NCI-H1048 (cell line): ENCODE data around the gene ZNF443.
"Not testable (repeated sequence)": the region's sequence is repeated elsewhere in the genome, so short reads cannot be mapped to it uniquely, and the experiment has no call there.

ENCODE experiments used
- DNase-seq: peaks from one replicate; lab custom pipeline; 2025; lab: John Stamatoyannopoulos, UW

The ZNF443 gene

GRCh38 chr19:12440541-12441316 is at the start of gene ZNF443:
TSS of gene ZNF443 (minus strand) at chr19:12441021. CDS start at chr19:12440914, 107 bp downstream.
- DNase-seq, result peak; percentile 96

DNA sequence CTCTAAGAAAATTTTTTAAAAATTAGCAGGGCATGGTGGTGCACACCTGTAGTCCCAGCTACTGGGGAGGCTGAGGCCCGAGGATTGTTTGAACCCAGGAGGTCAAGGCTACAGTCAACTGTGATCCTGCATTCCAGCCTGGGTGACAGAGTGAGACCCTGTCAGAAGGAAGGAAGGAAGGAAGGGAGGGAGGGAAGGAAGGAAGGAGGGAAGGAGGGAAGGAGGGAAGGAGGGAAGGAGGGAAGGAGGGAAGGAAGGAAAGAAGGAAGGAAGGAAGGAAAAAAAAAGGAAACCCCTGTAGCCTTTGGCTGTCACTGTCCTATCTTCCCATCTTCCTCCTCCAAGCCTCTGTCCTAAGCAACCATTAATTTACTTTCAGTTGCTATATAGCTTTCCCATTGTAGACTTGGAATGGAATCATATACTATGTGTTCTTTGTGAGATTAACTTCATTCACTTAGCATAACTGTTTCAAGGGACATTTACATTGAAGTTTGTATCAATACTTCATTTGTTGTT is 45.5 kb upstream of the ZNF443 start:
- not testable (repeated sequence) for DNase-seq

GRCh38 chr19:12485571-12485970 is 44.8 kb upstream of the ZNF443 start:
- no peak for DNase-seq

- no peak for DNase-seq
These were observed 44.2 kb upstream of the ZNF443 start for GRCh38 chr19:12485052-12485416.

DNA sequence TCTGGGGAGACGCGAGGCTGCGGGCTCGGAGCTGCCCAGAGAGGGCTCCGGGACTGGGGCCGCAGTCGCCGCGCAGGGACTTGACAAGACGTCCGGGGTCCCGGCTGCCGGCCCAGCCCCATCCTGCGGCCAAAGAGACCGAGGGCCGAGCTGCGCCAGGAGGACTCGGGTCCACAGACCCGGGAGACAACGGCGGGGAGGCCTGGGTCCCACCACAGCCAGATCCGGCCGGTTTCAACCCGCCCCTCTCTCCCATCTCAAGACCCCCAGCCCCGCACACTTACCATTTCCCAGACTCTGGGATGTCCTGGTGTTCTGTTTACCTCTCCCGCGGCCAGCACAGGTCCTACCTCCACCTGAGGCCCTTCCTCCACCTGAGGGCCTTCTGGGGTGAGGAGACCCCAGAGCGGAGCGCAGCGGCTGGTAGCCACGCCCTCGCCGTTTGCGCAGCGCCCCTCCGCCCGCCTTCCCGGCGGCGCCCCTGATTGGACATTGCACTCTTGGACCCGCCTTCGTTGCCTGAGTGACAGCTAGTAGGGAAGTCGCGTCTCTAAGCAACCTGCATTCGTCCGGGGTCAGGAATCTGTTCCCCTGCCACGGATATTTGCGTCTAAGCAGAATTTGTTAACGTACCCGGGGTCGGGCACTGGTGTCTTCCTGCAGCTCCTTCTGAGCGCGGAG is 43.7 kb upstream of the ZNF443 start, which contains the start of gene ZNF709:
Gene ZNF709, minus strand, starts transcription at position 446 of the 681 bp plus-strand sequence. Its CDS starts 159 bp downstream, at position 287.
- DNase-seq, result peak; percentile 48

- DNase-seq, result no peak
These were observed 43.2 kb upstream of the ZNF443 start for GRCh38 chr19:12484011-12484370.

GRCh38 chr19:12482509-12482886 is 41.7 kb upstream of the ZNF443 start:
- no peak for DNase-seq

GRCh38 chr19:12481781-12482508 is 41.1 kb upstream of the ZNF443 start:
- DNase-seq, result no peak

GRCh38 chr19:12478234-12478941 is 37.6 kb upstream of the ZNF443 start:
- DNase-seq, result no peak

DNA sequence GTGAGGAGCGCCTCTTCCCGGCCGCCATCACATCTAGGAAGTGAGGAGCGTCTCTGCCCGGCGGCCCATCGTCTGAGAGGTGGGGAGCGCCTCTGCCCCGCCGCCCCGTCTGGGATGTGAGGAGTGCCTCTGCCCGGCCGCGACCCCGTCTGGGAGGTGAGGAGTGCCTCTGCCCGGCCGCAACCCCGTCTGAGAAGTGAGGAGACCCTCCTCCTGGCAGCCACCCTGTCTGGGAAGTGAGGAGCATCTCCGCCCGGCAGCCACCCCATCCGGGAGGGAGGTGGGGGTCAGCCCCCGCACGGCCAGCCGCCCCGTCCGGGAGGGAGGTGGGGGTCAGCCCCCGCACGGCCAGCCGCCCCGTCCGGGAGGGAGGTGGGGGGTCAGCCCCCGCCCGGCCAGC is 26.8 kb upstream of the ZNF443 start:
- DNase-seq, result not testable (repeated sequence)

GRCh38 chr19:12465211-12465610 is 24.4 kb upstream of the ZNF443 start:
- DNase-seq, result no peak

GRCh38 chr19:12464769-12465168 is 23.9 kb upstream of the ZNF443 start:
- no peak for DNase-seq

GRCh38 chr19:12464139-12464538 is 23.3 kb upstream of the ZNF443 start:
- DNase-seq, result not testable (repeated sequence)

- peak; percentile 8 for DNase-seq
These were observed 12.7 kb upstream of the ZNF443 start for GRCh38 chr19:12453495-12453894.

GRCh38 chr19:12450844-12451243 is 10.0 kb upstream of the ZNF443 start:
- DNase-seq, result no peak

GRCh38 chr19:12448808-12449207 is 8.0 kb upstream of the ZNF443 start:
- DNase-seq, result no peak

DNA sequence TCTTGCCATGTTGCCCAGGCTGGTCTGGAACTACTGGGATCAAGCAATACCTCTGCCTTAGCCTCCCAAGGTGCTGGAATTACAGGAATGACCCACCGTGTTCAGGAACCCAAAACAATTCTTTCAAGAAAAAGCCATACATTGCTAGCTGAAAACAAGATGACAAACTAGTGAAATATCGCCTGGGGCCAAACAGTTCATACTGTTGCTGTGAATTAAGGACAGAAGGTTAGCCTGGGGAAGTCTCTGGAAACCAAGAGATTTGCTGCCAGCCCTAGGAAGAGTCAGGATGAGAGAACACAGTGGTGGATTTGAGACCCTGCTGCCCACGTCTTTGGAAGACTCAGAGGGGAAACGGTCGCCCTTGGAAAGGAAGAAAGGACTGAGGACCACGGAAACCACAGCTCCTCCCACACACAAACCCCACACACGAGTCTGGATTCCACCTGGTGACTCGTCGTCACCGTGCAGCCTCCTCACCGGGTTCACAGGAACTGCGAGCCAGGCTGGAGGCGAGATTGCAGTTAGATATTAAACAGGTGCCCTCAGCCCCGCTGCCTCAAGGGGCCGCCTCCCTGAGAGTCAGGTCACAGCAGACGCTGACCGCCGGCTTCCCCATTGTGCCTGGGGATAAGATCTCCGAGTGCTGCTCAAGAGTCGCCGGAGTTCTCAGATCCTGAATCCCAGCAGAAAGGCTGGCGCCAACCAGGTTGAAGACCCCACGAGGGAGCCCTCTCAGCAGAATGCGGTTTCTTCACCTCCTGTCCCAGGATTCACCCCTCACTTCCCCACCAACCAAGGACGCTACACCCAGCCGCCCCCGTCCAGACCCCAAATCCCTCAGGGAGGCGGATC is 908 bp downstream of the ZNF443 start:
- not testable (repeated sequence) for DNase-seq

DNA sequence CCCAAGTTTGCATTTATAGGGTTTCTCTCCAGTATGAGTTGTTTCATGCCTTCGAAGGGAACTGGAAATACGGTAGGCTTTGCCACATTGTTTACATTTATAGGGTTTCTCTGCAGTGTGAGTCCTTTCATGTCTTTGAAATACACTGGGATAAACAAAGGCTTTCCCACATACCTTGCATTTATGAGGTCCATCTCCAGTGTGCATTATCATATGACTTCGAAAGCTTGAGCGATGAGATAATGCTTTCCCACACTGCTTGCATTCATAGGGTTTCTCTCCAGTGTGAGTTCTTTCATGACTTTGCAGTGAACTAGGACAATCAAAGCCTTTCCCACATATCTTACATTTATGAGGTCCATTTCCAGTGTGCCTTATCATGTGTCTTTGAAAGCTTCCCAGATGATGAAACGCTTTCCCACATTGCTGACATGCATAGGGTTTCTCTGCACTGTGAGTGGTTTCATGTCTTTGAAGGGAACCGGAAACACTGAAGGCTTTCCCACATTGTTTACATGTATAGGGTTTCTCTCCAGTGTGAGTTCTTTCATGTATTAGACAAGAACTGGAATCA is 10.0 kb downstream of the ZNF443 start:
- DNase-seq, result not testable (repeated sequence)

DNA sequence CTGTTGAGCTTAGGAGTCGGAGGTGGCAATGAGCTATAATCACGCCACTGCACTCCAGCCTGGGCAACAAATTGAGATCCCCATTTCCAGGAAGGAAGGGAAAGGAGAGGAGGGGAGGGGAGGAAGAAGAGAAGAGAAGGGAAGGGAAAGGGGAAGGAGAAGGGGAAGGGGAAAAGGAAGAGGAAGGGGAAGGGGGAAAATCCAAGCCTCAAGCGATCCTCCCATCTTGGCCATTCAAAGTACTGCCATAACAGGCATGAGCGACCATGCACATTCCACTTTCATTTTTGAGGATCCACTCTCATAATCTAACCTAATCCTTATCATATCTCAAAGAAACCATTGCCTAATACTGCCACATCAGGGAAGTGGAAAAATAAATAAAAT is 14.9 kb downstream of the ZNF443 start:
- DNase-seq, result no peak

GRCh38 chr19:12425236-12425887 is 15.5 kb downstream of the ZNF443 start:
- no peak for DNase-seq
